ENCODE measurements around the gene HPCAL1. TPM values are rescaled to one million over a fixed set of nuclear protein-coding genes. Genes with fewer than 3 reads are reported as not detected.

Gene HPCAL1
- polyA plus RNA-seq, 1 donor from 2014 or later = 63.4 TPM

- no peaks in the 10 kb centered on the region for H4K20me1 ChIP-seq (ENCODE audit: insufficient read depth)
- no peaks in the 10 kb centered on the region for H3K9me3 ChIP-seq (ENCODE audit: low read length)
- no peak overlapping the region for H2AFZ ChIP-seq (ENCODE audit: low read depth, low read length)
- no peaks in the 10 kb centered on the region for H3K36me3 ChIP-seq (ENCODE audit: insufficient read depth, low read length)
- H3K27me3 ChIP-seq (ENCODE audit: insufficient read depth, low read depth, low read length) = no peaks in the 10 kb centered on the region
- H3K9ac ChIP-seq (ENCODE audit: low read length) = no peak overlapping the region
- no peak overlapping the region for H3K4me3 ChIP-seq (ENCODE audit: low read length)
- no peak for TF ChIP-seq RAD21 (conservative IDR thresholded peaks at IDR 0.05)
- TF ChIP-seq REST (IDR thresholded peaks at IDR 0.05; ENCODE audit: borderline replicate concordance) = no peak
- TF ChIP-seq SMC3 (conservative IDR thresholded peaks at IDR 0.05; ENCODE audit: poor library complexity) = no peak
- TF ChIP-seq EZH2 (IDR thresholded peaks at IDR 0.05; ENCODE audit: borderline replicate concordance, insufficient read depth, low read length, poor library complexity, severe bottlenecking) = no peak
- TF ChIP-seq CTCF (IDR thresholded peaks at IDR 0.05; ENCODE audit: poor library complexity, severe bottlenecking) = no peak
- no peak for TF ChIP-seq POLR2AphosphoS5 (IDR thresholded peaks at IDR 0.05)
- no peak for TF ChIP-seq TAF1 (IDR thresholded peaks at IDR 0.05; ENCODE audit: low read depth)
- no peak for TF ChIP-seq MXI1 (conservative IDR thresholded peaks at IDR 0.05; ENCODE audit: poor library complexity, severe bottlenecking)
- no peak for TF ChIP-seq EP300 (conservative IDR thresholded peaks at IDR 0.05; ENCODE audit: poor library complexity, severe bottlenecking)
- H3F3A ChIP-seq (ENCODE audit: insufficient read depth, low read length, poor library complexity, severe bottlenecking) = no peaks in the 10 kb centered on the region
- no peak overlapping the region for H3K27ac ChIP-seq (ENCODE audit: low read length)
- no peak overlapping the region for H3K4me2 ChIP-seq (ENCODE audit: low read length)
- H3K79me2 ChIP-seq (replicated peaks; ENCODE audit: insufficient read depth, low read length) = no peaks in the 10 kb centered on the region
- H3K9me2 ChIP-seq (ENCODE audit: insufficient read depth, low read length) = no peaks in the 10 kb centered on the region
These were observed 111.9 kb downstream of the HPCAL1 start for GRCh38 chr2:10414591-10414990.

GRCh38 chr2:10415048-10415447 is 112.3 kb downstream of the HPCAL1 start:
- Histone ChIP-seq H3K9ac (ENCODE audit: low read length) (no peak overlapping the region), H3K27me3 (ENCODE audit: insufficient read depth, low read depth, low read length) (no peaks in the 10 kb centered on the region), H3K9me3 (ENCODE audit: low read length) (no peaks in the 10 kb centered on the region), H3K79me2 (replicated peaks; ENCODE audit: insufficient read depth, low read length) (no peaks in the 10 kb centered on the region), H3K4me2 (ENCODE audit: low read length) (no peak overlapping the region), H3K36me3 (ENCODE audit: insufficient read depth, low read length) (no peaks in the 10 kb centered on the region), H3K9me2 (ENCODE audit: insufficient read depth, low read length) (no peaks in the 10 kb centered on the region), H3K27ac (ENCODE audit: low read length) (no peak overlapping the region), H2AFZ (ENCODE audit: low read depth, low read length) (no peak overlapping the region), H3K4me3 (ENCODE audit: low read length) (no peak overlapping the region), H4K20me1 (ENCODE audit: insufficient read depth) (no peaks in the 10 kb centered on the region), H3F3A (ENCODE audit: insufficient read depth, low read length, poor library complexity, severe bottlenecking) (no peaks in the 10 kb centered on the region)
- TF ChIP-seq TAF1 (IDR thresholded peaks at IDR 0.05; ENCODE audit: low read depth) = no peak
- no peak for TF ChIP-seq RAD21 (conservative IDR thresholded peaks at IDR 0.05)
- no peak for TF ChIP-seq REST (IDR thresholded peaks at IDR 0.05; ENCODE audit: borderline replicate concordance)
- no peak for TF ChIP-seq CTCF (IDR thresholded peaks at IDR 0.05; ENCODE audit: poor library complexity, severe bottlenecking)
- TF ChIP-seq POLR2AphosphoS5 (IDR thresholded peaks at IDR 0.05) = no peak
- no peak for TF ChIP-seq SMC3 (conservative IDR thresholded peaks at IDR 0.05; ENCODE audit: poor library complexity)
- no peak for TF ChIP-seq EP300 (conservative IDR thresholded peaks at IDR 0.05; ENCODE audit: poor library complexity, severe bottlenecking)
- TF ChIP-seq EZH2 (IDR thresholded peaks at IDR 0.05; ENCODE audit: borderline replicate concordance, insufficient read depth, low read length, poor library complexity, severe bottlenecking) = no peak
- no peak for TF ChIP-seq MXI1 (conservative IDR thresholded peaks at IDR 0.05; ENCODE audit: poor library complexity, severe bottlenecking)
